Left cardiac atrium (tissue), 4 donors: Measurements from ENCODE around the gene PCCA. TPM values are rescaled to one million over a fixed set of nuclear protein-coding genes. Genes with fewer than 3 reads are reported as not detected.

Experiments used
- ATAC-seq, 2 donors: fragments of 200-7000 bp; cut with Tn5 transposase; one replicate each; pipeline ENCODE4 v1.9.1; 2020; ENCODE audit warnings: mild to moderate bottlenecking in 2 of 2, moderate library complexity in 2 of 2
- DNase-seq: peaks from one replicate; pipeline ENCODE4 v3.0.0-alpha.2; 2020
- intact Hi-C, 2 donors: fragments of 100-400 bp; cut with DNase I; formaldehyde crosslinking; loops; one replicate each; pipeline versions ENCODE4 v1.14.1 to v1.15.1; 2022 to 2023
- total RNA-seq, 2 donors: library from RNA; stranded (reverse); fragmentation: NEBNext Ultra II Directional; extraction: Animal tissue kit (Norgen Biotek cat#: 25700); gene quantifications; one replicate each; pipeline ENCODE4 v1.2.1, GENCODE V29; 2021
- donor health status: DM: no; HTN: yes; CAD: no.
- donor health status: DM: no; HTN: yes; CAD: no; lungs with severe emphysema.
- donor health status: DM: yes; HTN: yes; CAD: no.
- donor health status: Dilated cardiomyopathy.

PCCA gene
- total RNA-seq, 2 donors from 2014 or later, result 47.1 to 51.1 TPM

DNA sequence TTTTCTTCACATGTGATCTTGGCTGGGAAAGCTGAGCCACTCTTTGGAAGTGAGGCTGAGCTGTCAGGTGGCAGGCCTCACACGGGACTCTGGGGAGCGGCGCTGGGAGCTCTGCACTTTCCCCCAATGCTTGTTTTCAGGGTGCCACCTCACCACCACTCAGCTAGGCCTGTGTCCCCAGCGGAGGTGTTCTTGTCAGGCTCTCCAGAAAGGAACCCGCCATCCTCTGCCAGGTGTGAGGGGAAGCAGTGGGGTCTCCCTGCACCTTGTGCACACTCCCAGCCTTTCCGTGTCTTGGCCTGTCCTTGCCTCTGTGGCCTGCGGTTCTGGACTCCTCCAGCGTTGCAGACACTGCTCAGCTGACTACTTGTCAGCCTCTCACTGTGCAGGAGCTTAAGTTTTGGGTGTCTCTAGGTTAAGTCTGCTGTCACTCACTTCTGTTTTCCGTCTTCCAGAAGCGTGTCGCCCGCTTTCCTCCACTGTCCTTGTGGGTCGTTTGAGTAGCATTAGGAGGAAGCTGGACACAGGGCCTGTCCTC is 447.8 kb downstream of the PCCA start:
- DNase-seq (no peak), ATAC-seq (no peak)
- intact Hi-C loops, result no loop called here

DNA sequence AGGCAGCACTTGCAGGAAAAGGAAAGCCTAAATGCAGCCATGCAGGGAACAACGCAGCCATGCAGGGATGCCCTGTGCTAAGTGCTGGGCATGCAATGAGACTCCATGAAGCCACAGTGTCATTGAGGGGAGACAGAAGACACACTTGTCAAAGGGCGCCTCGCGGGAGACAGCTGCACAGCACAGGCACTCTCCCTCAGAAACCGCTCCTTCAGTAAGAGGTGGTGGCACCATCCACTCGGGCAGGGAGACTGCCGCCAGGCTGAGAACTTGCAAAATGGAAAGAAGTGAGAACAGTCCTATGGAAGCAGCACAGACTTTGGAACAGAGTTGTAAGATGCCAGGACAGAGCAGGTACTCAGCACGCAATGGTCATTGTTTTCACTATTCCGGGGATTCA is 448.6 kb downstream of the PCCA start:
- intact Hi-C loops, result no loop called here
- DNase-seq (no peak), ATAC-seq (no peak)

- ATAC-seq (no peak), DNase-seq (no peak)
- intact Hi-C loops, result no loop called here
Measured at GRCh38 chr13:100537951-100538462, 449.1 kb downstream of the PCCA start.

DNA sequence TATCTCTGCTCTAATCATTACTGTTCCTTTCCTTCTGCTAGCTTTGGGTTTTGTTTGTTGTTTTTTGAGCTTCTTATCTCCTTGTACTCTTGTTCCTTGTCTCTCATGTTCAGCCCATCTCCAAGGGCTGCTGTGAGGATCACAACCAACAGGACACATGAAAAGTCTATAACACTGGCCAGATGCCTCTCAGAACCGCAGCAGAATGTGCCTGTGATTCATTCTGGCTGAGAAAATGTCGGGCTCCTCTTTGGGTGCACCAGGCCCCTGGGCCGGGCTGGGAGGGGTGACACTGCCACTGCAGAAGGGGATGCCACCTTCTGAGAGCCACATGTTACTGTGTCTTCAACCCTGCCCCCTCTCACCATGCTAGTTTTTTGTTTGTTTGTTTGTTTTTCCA is 451.7 kb downstream of the PCCA start:
- intact Hi-C loops, result no loop called here
- ATAC-seq (no peak), DNase-seq (no peak)

DNA sequence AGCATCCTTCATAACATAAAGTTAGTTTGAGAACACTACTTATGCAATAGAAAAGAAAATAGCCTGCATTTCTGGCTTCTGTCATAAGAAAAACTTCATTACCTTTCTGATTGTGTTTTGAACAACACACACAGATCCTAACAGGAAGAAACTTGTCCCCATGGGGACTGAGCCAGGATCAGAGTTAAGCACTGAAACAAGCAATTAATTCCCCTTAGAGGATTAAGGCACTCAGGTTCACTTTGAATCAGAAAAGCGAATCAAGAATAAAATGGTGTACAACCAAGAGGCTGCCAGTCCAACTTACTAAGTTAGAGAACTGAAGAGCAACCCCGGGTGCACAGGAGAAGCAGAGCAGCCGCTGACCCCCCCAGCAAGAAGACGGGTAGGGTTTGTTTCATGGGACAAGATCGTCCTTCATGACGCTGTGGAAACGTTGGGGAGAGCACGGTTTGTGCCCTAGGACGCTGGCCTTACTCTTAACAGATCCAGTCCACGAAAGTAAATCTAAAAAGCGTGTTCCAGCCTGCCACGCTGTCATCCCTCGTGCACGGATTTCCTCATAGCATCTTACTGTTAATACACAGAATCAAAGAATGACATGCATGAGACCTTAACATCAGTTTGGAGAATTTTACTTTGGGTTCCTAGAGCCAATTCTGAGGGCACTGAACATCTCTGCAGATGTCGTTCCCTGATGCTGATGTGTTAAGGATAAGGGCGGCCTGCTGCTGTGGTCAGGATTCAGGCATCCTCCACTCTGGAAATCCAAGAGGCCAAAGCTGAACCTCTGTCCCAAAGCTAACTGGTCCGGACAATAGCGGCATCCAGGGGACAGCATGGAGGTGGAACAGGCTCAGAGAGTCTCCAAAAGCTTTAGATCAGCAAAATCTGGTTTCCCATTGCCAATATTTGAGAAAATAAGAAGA is 453.3 kb downstream of the PCCA start:
- intact Hi-C loops, result no loop called here
- ATAC-seq, result no peak
- DNase-seq, result no peak

- DNase-seq (no peak), ATAC-seq (no peak)
- intact Hi-C loops, result no loop called here
Measured at GRCh38 chr13:100542826-100543156, 453.9 kb downstream of the PCCA start.

DNA sequence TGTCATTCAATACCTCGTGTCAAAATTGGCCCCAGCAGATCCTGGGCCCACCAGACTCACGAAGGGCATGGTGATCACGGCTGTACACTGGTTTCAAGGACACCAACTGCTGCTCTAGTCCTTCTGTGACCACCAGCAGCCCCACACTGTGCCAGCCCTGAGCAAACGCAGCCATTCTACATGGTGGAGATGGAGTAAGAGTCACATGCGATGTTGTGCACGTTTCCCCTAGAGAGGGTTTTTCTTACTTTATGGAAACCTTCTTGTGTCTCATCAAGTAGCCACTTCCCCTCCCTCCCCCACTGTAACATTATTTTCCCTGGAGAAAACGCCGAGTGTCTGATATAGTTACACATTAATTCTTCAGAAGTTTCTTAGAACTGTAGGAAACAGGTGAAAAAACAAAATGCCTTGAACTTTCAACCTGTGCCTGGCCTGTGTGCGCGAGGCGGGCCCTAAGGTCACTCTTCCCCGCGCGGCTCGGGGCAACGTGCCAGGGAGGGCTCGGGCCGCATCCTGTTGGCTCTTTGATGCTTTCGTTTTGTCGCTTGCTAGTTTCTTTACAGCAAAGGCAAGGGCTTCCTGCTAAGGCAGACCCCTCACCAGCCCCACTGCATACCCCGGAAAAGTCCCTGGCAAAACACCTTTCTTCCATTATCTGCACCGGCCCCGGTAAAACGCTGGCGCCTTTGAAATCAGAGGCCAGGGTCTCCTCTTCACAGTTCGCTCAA is 455.1 kb downstream of the PCCA start:
- intact Hi-C loops, result no loop called here
- peak; percentile 31 for DNase-seq
- peak in 1 of 2 donors; percentile 34 for ATAC-seq

DNA sequence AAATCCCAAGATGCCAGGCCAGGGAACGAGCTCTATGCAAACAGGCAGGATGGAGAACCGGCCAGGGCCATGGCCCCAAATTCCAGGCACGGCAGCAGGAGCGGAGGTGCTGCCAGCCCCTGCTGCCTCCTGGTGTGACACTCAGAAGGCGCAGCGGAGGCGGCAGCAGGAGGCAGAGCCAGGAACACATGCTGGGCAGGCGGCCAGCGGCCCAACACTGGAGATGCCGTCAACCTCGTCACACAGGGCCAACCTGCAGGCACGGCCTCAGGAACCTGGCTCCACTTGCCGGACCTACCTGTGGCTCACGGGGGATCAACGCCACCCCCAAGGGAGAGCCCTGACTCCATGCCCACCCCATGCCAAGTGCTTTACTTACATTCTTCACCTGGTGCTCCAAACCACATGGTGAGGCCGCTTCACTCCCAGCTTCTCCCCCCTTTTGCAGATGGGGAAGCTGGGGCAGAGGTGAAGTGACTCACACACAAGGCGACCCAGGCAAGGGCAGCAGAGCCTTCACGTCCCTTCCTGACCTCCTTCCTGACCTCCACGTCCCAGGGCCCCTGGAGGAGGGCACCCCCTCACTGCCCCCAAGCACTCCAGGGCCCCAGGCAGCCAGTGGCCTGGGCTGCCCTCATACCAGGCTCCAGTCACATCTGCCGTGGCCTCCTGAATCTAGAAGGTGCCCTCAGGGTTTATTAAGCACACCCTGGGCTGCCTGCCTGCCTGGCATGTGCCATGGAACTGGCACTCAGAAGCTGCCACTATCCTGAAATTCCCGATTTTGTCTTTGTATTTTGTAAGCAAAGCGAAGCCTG is 456.2 kb downstream of the PCCA start:
- DNase-seq, result peak; percentile 73
- intact Hi-C loops, result no loop called here
- ATAC-seq, result peak; percentile 83 to 87

DNA sequence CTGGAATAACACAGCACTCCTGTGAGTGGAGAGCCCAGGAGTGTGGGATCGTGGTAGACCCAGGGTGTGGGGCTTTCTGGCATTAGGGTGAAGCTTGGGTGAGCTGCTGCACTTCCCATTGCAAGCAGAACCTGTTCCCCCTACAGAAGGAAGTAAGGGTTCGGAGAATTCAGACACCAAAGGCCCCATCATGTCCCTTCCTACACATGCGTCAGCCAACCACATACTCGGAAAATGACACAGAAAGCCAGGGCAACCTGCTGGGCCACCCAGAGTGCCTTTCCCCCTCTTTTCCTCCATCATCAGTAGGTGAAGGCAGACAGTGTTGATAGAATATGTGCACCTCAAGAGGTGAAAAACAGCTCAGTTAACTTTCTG is 456.8 kb downstream of the PCCA start:
- ATAC-seq (no peak), DNase-seq (no peak)
- intact Hi-C loops, result no loop called here

DNA sequence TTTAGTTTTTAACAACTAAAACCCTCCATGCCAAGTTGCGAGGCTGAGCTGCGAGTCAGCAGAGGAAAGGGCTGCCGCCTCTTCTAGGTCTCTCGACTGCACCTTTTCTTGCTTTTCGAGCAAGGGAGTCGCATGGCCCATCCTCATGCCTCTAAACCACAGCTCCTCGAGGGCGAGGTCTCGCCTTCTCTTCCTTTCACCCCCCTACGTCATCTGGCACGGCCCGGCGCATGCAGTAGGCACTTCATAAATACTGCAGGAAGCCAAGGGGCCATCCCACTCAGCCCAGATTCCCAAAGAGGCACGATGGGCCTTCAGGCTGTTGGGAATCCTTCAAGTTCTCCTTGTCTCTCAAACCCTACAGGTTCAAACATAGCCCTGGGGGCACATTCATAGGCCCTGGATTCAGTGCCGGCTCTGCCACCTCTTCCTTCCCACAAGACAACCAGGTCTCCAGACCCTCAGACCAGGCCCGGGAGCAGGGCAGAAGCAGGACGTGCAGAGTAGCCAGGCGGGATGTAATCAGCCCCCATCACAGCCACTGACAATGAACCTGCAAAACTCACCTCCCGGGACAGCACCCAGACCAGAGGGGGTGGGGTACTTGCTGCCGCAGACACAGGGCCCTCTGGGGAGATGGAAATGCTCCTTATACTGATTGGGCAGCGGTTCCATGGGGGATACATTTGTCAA is 458.0 kb downstream of the PCCA start:
- no peak for ATAC-seq
- DNase-seq, result no peak
- intact Hi-C loops, result no loop called here

GRCh38 chr13:100547791-100548201 is 458.9 kb downstream of the PCCA start:
- intact Hi-C loops, result no loop called here
- ATAC-seq, result no peak
- no peak for DNase-seq

DNA sequence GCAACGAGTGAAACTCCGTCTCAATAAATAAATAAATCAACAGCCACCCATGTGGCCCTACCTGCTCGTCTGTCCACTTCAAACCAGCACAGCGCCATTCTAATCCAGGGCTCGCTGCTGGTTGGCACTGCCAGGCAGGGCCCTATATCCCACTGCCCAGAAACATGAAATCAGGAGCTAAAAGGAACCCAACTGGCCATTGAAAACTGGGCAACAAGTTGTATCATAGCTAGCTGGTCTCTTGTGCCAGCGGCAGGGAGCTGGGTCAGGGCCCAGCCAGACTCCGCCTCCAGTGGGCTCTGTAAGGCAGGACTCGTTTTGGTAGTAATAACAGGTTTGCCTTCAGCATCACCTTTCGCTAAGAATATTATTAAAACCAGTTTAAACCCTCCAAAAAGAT is 460.4 kb downstream of the PCCA start:
- DNase-seq (no peak), ATAC-seq (no peak)
- intact Hi-C loops, result no loop called here

- DNase-seq, result no peak
- intact Hi-C loops, result no loop called here
- ATAC-seq, result no peak
Measured at GRCh38 chr13:100552755-100553154, 463.9 kb downstream of the PCCA start.

- intact Hi-C loops, result no loop called here
- ATAC-seq, result no peak
- no peak for DNase-seq
Measured at GRCh38 chr13:100559886-100560285, 471.0 kb downstream of the PCCA start.

DNA sequence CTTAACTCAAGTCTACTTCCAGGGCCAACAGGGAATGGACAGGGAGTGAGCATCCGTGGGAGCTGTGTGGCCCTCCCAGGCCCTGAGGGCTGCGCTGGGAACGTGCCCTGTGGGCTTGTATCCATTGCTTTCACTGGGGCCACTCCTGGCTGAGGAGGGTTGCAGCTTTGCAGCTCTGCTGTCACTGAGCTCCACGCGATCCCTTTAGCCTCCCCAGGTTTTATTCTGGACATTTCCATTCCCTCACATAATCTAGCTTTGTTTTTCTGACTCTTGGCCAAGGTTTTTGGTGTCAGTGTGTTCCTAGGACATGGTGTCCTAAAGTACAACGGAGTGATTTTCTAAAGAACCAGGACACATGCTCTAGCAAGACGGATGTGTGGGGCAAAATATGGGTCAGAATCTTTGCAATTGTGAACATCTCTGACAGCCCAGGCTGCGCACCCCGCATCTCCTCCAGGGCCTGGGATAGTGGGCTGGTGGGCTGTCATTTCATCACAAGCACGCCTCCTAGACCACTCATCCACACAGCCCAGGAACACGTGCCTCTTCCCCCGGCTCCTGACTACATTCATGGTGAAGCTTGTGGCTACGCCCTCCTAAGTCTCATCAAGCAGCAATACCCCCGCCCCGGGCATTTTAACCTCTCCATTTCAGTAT is 471.7 kb downstream of the PCCA start:
- ATAC-seq (no peak), DNase-seq (no peak)
- intact Hi-C loops, result no loop called here

DNA sequence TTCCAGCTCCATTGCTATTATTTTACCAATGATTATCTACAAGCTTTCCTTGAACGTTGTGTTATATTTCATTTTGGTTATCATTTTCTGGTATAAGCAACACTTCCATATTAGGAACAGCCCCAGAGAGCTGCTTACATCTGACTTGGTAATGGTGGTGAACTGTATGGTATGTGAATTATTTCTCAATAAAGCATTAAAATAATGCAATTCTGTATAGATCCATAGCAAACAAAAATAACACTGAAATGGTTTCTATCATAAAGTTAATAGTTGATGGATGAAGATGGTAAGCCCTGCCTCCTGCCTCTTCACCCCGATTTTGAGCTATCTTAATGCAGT is 472.2 kb downstream of the PCCA start:
- ATAC-seq, result no peak
- intact Hi-C loops, result no loop called here

DNA sequence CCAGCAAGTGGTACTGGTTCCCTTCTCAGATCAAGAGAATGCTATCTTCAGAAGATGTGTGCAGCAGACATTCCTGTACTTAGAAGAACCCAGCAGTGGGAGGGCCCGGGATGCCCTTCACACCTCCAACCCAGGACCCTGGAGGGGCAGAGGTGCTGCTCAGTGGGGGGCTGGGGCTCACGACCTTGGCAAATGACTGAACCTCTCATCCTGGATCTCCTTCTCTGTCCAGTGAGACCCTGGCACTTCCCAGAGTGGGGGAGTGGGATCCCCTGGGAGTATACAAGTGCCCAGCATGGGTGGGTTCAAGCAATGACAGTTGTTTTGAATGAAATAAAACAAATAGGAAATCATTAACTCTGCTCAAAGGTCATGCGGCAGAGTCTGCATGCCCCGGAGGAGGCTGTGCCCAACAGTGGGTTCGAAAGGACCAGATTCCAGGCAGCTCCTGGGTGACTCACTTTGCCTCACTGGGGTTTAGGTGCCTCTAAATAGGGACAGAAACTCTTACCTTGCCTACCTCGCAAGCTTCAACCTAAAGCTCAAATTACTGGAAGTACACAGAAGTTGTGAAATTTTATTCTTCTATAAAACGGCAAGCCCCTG is 472.8 kb downstream of the PCCA start:
- intact Hi-C loops, result no loop called here
- ATAC-seq (no peak), DNase-seq (no peak)

More for the DNA sequence above, 472.2 kb downstream of the PCCA start:
- DNase-seq, result no peak

GRCh38 chr13:100563779-100564178 is 474.9 kb downstream of the PCCA start:
- ATAC-seq (no peak), DNase-seq (no peak)
- intact Hi-C loops, result no loop called here
